GM23248 (cell line): ENCODE results near the gene SAFB2. TPM values are rescaled to one million over a fixed set of nuclear protein-coding genes. Genes with fewer than 3 reads are reported as not detected.
A peak's percentile ranks its signal among the peaks of the same experiment; 100 is the strongest.

ENCODE experiments used
- DNase-seq: peaks from one replicate; pipeline ENCODE4 v3.0.0-alpha.2; 2015
- H2AFZ ChIP-seq: fragments of 200-600 bp; sonication (generic); 2 replicates; pipeline ENCODE4 v1.6.1; 2016; ENCODE audit warnings: antibody characterized with exemption
- H3F3A ChIP-seq: fragments of 200-600 bp; sonication (generic); 2 replicates; pipeline ENCODE4 v1.6.1; 2016; ENCODE audit warnings: mild to moderate bottlenecking, antibody characterized with exemption, mixed run types; ENCODE audit not compliant: insufficient read depth
- H3K27ac ChIP-seq: fragments of 200-600 bp; sonication (generic); 2 replicates; pipeline ENCODE4 v1.5.1; 2016; ENCODE audit warnings: mild to moderate bottlenecking
- H3K27me3 ChIP-seq: fragments of 200-600 bp; sonication (generic); replicated peaks from 2 replicates; pipeline ENCODE4 v1.6.1; 2016; ENCODE audit warnings: mild to moderate bottlenecking; ENCODE audit not compliant: insufficient read depth
- H3K36me3 ChIP-seq: fragments of 200-600 bp; sonication (generic); 2 replicates; pipeline ENCODE4 v1.6.1; 2016; ENCODE audit warnings: low read depth, mild to moderate bottlenecking
- H3K4me1 ChIP-seq: fragments of 200-600 bp; sonication (generic); 2 replicates; pipeline ENCODE4 v1.6.1; 2016; ENCODE audit warnings: mild to moderate bottlenecking; ENCODE audit not compliant: insufficient read depth
- H3K4me2 ChIP-seq: fragments of 200-600 bp; sonication (generic); one replicate; pipeline ENCODE4 v1.6.1; 2016; ENCODE audit warnings: mild to moderate bottlenecking; ENCODE audit not compliant: unreplicated experiment
- H3K4me3 ChIP-seq: fragments of 200-600 bp; sonication (generic); 2 replicates; pipeline ENCODE4 v1.5.1; 2016; ENCODE audit warnings: mild to moderate bottlenecking
- H3K79me2 ChIP-seq: fragments of 200-600 bp; sonication (generic); 2 replicates; pipeline ENCODE4 v1.6.1; 2016; ENCODE audit warnings: mild to moderate bottlenecking; ENCODE audit not compliant: insufficient read depth
- H3K9ac ChIP-seq: fragments of 200-600 bp; sonication (generic); 2 replicates; pipeline ENCODE4 v1.6.1; 2016; ENCODE audit warnings: mild to moderate bottlenecking
- H3K9me2 ChIP-seq: fragments of 200-600 bp; sonication (generic); 2 replicates; pipeline ENCODE4 v1.6.1; 2016; ENCODE audit warnings: mixed run types, mild to moderate bottlenecking, moderate library complexity; ENCODE audit not compliant: insufficient read depth
- H3K9me3 ChIP-seq: fragments of 200-600 bp; sonication (generic); one replicate; pipeline ENCODE4 v1.6.1; 2017; ENCODE audit warnings: low read depth
- H4K20me1 ChIP-seq: fragments of 200-600 bp; sonication (generic); 2 replicates; pipeline ENCODE4 v1.6.0; 2016; ENCODE audit not compliant: insufficient read depth
- EZH2 ChIP-seq: fragments of 200-600 bp; sonication (generic); IDR thresholded peaks from 2 replicates; pipeline ENCODE4 v1.6.1; 2018; ENCODE audit warnings: antibody characterized with exemption, mild to moderate bottlenecking; ENCODE audit not compliant: insufficient read depth, poor library complexity, severe bottlenecking
- EZH2phosphoT487 ChIP-seq: fragments of 200-600 bp; sonication (generic); IDR thresholded peaks from 2 replicates; pipeline ENCODE4 v1.6.1; 2018; ENCODE audit warnings: antibody characterized with exemption, moderate library complexity, mild to moderate bottlenecking, low read depth; ENCODE audit not compliant: insufficient read depth
- WGBS, 2 experiments: methylation state at CpG; one replicate each; pipeline ENCODE4 v1.1.6; 2015 to 2017; ENCODE audit warnings: low lambda C conversion rate in 2 of 2, low coverage in 1 of 2; ENCODE audit errors: missing lambda C conversion rate in 2 of 2; 5-methylcytosine and 5-hydroxymethylcytosine counted together
- in situ Hi-C: fragments of 300-500 bp; cut with MboI; formaldehyde crosslinking; loops from 2 replicates; pipeline ENCODE4 v1.15.0; 2020
- polyA plus RNA-seq: library from polyadenylated mRNA; unstranded; fragments of >200 nt; fragmentation: Nextera tagmentation; extraction: Ambion mirVana; gene quantifications from 2 replicates; pipeline ENCODE4 v1.2.1, GENCODE V29; 2016
- total RNA-seq: library from RNA; depleted of rRNA; stranded (reverse); fragments of >200 nt; shearing (Covaris generic); gene quantifications from 2 replicates; pipeline ENCODE4 v1.2.3, GENCODE V29; 2014; rRNA removed

SAFB2 gene
- 17.6 and 24.2 TPM in 2 replicates for total RNA-seq
- 32.4 and 37.2 TPM in 2 replicates for polyA plus RNA-seq

DNA sequence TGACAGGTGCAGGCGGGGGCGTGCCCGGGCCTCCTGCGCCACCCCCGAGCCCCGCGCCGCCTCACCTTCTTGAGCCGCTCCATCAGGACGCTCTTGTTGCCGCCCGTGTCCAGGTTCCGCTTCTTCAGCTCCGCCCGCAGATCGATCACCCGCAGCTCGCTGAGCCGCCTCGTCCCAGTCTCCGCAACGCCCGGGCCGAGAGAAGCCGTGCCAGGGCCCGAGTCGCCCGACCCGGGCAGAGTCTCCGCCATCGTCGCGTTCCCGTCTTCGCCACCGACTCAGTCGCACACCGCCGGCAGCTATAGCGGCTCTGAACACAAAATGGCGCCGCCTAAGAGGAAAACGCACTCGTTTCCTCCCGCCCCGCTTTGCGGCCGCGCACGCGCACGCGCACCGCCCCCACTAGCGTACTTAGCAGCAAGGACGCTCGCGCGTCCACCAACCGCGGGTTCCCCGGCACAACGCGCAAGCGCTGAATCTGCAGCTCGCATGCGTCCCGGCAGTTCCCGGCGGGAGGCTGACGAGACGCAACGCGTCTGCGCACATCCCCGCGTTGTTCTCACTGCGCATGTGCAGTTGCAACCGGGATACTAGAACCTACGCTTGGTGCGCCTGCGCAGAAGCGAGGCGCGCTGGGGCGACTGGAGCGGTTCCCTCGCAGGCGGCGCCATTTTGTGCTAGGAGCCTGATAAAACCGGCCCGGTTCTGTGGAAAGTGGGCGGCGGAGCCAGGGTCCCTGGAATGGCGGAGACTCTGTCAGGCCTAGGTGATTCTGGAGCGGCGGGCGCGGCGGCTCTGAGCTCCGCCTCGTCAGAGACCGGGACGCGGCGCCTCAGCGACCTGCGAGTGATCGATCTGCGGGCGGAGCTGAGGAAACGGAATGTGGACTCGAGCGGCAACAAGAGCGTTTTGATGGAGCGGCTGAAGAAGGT, at the start of gene SAFB2, which contains the start of gene SAFB:
SAFB2 (minus strand) TSS at position 312 of the 932 bp plus-strand sequence; CDS start at position 251, 61 bp downstream.
SAFB (plus strand) TSS at position 619 of the 932 bp plus-strand sequence; CDS start at position 742, 123 bp downstream.
- Histone ChIP-seq H3K79me2 (peaks cover 97% of the 10 kb centered on the region), H3K27me3 (no peaks in the 10 kb centered on the region), H3K9me2 (no peaks in the 10 kb centered on the region), H3K36me3 (peaks cover 22% of the 10 kb centered on the region; the same call in 1 of the 2 replicates), H3K4me3 (peak within 1 kb of the TSS; percentile 87), H3F3A (peaks cover 4% of the 10 kb centered on the region; the same call in 1 of the 2 replicates), H4K20me1 (peaks cover 2% of the 10 kb centered on the region; the same call in 1 of the 2 replicates), H3K4me2 (peak within 1 kb of the TSS; percentile 97), H3K27ac (peak within 1 kb of the TSS; percentile 88), H3K9ac (peak within 1 kb of the TSS; percentile 96), H3K9me3 (no peaks in the 10 kb centered on the region), H2AFZ (peak within 1 kb of the TSS; percentile 82), H3K4me1 (peaks cover 42% of the 10 kb centered on the region)
- WGBS, 2 experiments, result 0 to 1% methylated on average over 64 to 83 of the region's 116 CpGs
- in situ Hi-C loops, result no loop called here
- TF ChIP-seq EZH2phosphoT487 (no peak), EZH2 (no peak)
- peak; percentile 100 for DNase-seq

DNA sequence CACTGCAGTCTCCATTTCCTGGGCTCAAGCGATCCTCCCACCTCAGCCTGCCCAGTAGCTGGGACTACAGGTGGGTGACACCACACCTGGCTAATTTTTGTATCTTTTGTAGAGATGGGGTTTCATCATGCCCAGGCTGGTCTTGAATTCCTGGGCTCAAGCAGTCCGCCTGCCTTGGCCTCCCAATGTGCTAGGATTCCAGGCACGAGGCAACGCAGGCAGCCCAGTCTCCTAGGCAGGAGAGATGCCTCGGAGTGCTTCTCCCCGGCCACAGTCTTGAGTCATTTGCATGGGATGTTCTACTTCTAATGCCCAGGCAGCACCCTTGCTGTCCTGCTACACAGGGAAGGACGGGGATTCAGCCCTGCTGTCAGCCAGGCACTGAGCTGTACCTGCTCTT, 49.0 kb upstream of the SAFB2 start:
- TF ChIP-seq EZH2, result no peak
- no peak for TF ChIP-seq EZH2phosphoT487
- H2AFZ ChIP-seq, result no peak overlapping the region
- H3K27ac ChIP-seq, result no peak overlapping the region
- H3K36me3 ChIP-seq, result peaks cover 18% of the 10 kb centered on the region
- H4K20me1 ChIP-seq, result no peaks in the 10 kb centered on the region
- H3K4me3 ChIP-seq, result no peak overlapping the region
- no peaks in the 10 kb centered on the region for H3K27me3 ChIP-seq
- peaks cover 7% of the 10 kb centered on the region; the same call in 1 of the 2 replicates for H3F3A ChIP-seq
- no peak for DNase-seq
- no peaks in the 10 kb centered on the region for H3K9me3 ChIP-seq
- H3K9ac ChIP-seq, result no peak overlapping the region
- H3K79me2 ChIP-seq, result 0 out of 2 replicates have a peak, but pooled peaks cover 1% of the 10 kb centered on the region
- H3K4me2 ChIP-seq, result no peak overlapping the region
- no peaks in the 10 kb centered on the region for H3K9me2 ChIP-seq
- 73 to 79% methylated on average over 7 of the region's 7 CpGs for WGBS, 2 experiments
- no peaks in the 10 kb centered on the region for H3K4me1 ChIP-seq
- in situ Hi-C loops, result no loop called here

DNA sequence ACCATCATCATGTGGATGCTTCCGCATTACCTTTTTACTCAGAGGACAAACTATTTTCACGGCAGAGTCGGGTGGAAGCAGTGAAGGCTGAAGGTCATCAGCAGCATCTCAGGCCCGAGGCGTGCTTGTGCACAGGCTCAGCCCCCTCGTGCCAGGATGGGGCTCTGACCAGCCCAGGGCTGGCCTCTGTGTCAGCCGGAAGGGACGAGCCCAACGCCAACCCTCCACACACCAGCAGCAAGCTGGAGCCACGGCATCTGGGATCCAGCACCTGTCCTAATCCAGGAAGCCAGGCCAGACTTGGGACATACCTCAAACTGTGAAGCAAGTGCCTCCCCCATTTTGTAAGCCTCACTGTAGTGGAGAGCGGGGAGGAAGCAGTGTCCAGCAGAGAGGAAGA, 46.6 kb upstream of the SAFB2 start:
- DNase-seq, result no peak
- no peaks in the 10 kb centered on the region for H3K9me2 ChIP-seq
- H3F3A ChIP-seq, result peaks cover 24% of the 10 kb centered on the region
- WGBS, 2 experiments, result 96 to 99% methylated on average over 11 of the region's 11 CpGs
- H2AFZ ChIP-seq, result no peak overlapping the region
- no peaks in the 10 kb centered on the region for H3K27me3 ChIP-seq
- H3K4me3 ChIP-seq, result no peak overlapping the region
- in situ Hi-C loops, result no loop called here
- 0 out of 2 replicates have a peak, but pooled peaks cover 5% of the 10 kb centered on the region for H3K79me2 ChIP-seq
- H4K20me1 ChIP-seq, result no peaks in the 10 kb centered on the region
- H3K27ac ChIP-seq, result no peak overlapping the region
- TF ChIP-seq EZH2phosphoT487, result no peak
- TF ChIP-seq EZH2, result no peak
- H3K36me3 ChIP-seq, result peaks cover 37% of the 10 kb centered on the region
- no peaks in the 10 kb centered on the region for H3K9me3 ChIP-seq
- no peak overlapping the region for H3K9ac ChIP-seq
- H3K4me1 ChIP-seq, result peaks cover 7% of the 10 kb centered on the region; the same call in 1 of the 2 replicates
- H3K4me2 ChIP-seq, result no peak overlapping the region

DNA sequence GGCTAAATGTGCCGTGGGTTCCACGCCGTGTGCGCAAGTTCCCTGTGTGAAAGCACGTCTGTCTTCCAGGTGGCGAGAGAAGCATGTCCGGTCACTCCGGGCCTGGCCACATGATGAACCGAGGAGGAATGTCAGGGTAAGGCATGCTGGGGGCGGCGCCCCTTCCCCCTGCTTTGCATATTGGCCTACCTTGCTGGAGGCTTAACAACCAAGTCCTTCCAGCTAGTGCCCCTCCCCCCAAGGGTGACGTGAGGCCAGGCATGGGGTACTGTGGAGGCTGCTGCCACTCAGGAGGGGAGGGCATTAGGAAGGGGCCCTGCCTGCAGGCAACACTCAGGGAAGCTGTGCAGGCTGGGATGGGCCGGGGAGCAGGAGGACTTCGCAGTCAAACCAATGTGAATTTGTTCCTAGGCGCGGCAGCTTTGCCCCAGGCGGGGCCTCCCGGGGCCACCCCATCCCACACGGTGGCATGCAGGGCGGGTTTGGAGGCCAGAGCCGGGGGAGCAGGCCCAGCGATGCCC, 45.2 kb upstream of the SAFB2 start:
- no peaks in the 10 kb centered on the region for H4K20me1 ChIP-seq
- peaks cover 36% of the 10 kb centered on the region for H3F3A ChIP-seq
- H3K9me3 ChIP-seq, result no peaks in the 10 kb centered on the region
- in situ Hi-C loops, result no loop called here
- no peak overlapping the region for H3K4me2 ChIP-seq
- peaks cover 43% of the 10 kb centered on the region for H3K36me3 ChIP-seq
- 86 to 89% methylated on average over 22 of the region's 22 CpGs for WGBS, 2 experiments
- peaks cover 7% of the 10 kb centered on the region; the same call in 1 of the 2 replicates for H3K4me1 ChIP-seq
- no peak for DNase-seq
- no peaks in the 10 kb centered on the region for H3K27me3 ChIP-seq
- peaks cover 9% of the 10 kb centered on the region; the same call in 1 of the 2 replicates for H3K79me2 ChIP-seq
- no peak overlapping the region for H3K4me3 ChIP-seq
- TF ChIP-seq EZH2phosphoT487 (no peak), EZH2 (no peak)
- no peak overlapping the region for H3K9ac ChIP-seq
- H3K27ac ChIP-seq, result no peak overlapping the region
- no peak overlapping the region for H2AFZ ChIP-seq
- H3K9me2 ChIP-seq, result no peaks in the 10 kb centered on the region
